ENCODE results near the gene CCDC182.

The CCDC182 gene

GRCh38 chr17:57745242-57745641 is at the start of gene CCDC182:
CCDC182 (minus strand) TSS chr17:57745299; CDS start chr17:57745272, 27 bp downstream.
- DNase-seq (ENCODE audit: low read depth), result no peak

- no peak for DNase-seq (ENCODE audit: low read depth)
Observed at GRCh38 chr17:57794841-57795240, 49.7 kb upstream of the CCDC182 start.

GRCh38 chr17:57788725-57789124 is 43.6 kb upstream of the CCDC182 start:
- DNase-seq (ENCODE audit: low read depth), result no peak

- DNase-seq (ENCODE audit: low read depth), result no peak
Observed at GRCh38 chr17:57785022-57785421, 39.9 kb upstream of the CCDC182 start.

GRCh38 chr17:57784226-57784895 is 39.3 kb upstream of the CCDC182 start:
- DNase-seq (ENCODE audit: low read depth), result no peak

GRCh38 chr17:57783338-57783742 is 38.2 kb upstream of the CCDC182 start:
- DNase-seq (ENCODE audit: low read depth), result peak; percentile 64

- DNase-seq (ENCODE audit: low read depth), result no peak
Observed at GRCh38 chr17:57782647-57783337, 37.7 kb upstream of the CCDC182 start.

GRCh38 chr17:57782062-57782490 is 37.0 kb upstream of the CCDC182 start:
- no peak for DNase-seq (ENCODE audit: low read depth)

- DNase-seq (ENCODE audit: low read depth), result no peak
Observed at GRCh38 chr17:57781386-57782061, 36.4 kb upstream of the CCDC182 start.

- DNase-seq (ENCODE audit: low read depth), result no peak
Observed at GRCh38 chr17:57779706-57780105, 34.6 kb upstream of the CCDC182 start.

- DNase-seq (ENCODE audit: low read depth), result no peak
Observed at GRCh38 chr17:57778306-57778705, 33.2 kb upstream of the CCDC182 start.

GRCh38 chr17:57776366-57776765 is 31.3 kb upstream of the CCDC182 start:
- DNase-seq (ENCODE audit: low read depth), result no peak

GRCh38 chr17:57774872-57775271 is 29.8 kb upstream of the CCDC182 start:
- no peak for DNase-seq (ENCODE audit: low read depth)

- DNase-seq (ENCODE audit: low read depth), result no peak
Observed at GRCh38 chr17:57773557-57773956, 28.5 kb upstream of the CCDC182 start.

- no peak for DNase-seq (ENCODE audit: low read depth)
Observed at GRCh38 chr17:57772774-57773173, 27.7 kb upstream of the CCDC182 start.

GRCh38 chr17:57767561-57767960 is 22.5 kb upstream of the CCDC182 start:
- no peak for DNase-seq (ENCODE audit: low read depth)

GRCh38 chr17:57766318-57766943 is 21.3 kb upstream of the CCDC182 start:
- DNase-seq (ENCODE audit: low read depth), result no peak

- no peak for DNase-seq (ENCODE audit: low read depth)
Observed at GRCh38 chr17:57762452-57763395, 17.6 kb upstream of the CCDC182 start.

GRCh38 chr17:57761887-57762286 is 16.8 kb upstream of the CCDC182 start:
- no peak for DNase-seq (ENCODE audit: low read depth)

GRCh38 chr17:57760046-57760445 is 14.9 kb upstream of the CCDC182 start:
- DNase-seq (ENCODE audit: low read depth), result no peak

- no peak for DNase-seq (ENCODE audit: low read depth)
Observed at GRCh38 chr17:57758654-57759053, 13.6 kb upstream of the CCDC182 start.

Measured in stimulated activated CD8-positive, alpha-beta memory T cell treated with anti-CD3 and anti-CD28 coated beads, Interleukin-4, amount 100 ng/mL, for 24 hours (primary cell).